GM18505 (cell line): ENCODE measurements around the gene CREB3L2.
A peak's percentile ranks its signal among the peaks of the same experiment; 100 is the strongest.

Experiments
- ATAC-seq: cut with Tn5 transposase; IDR thresholded peaks from one replicate; pipeline ENCODE4 v1.9.1; 2021; ENCODE audit not compliant: unreplicated experiment
- POLR2A ChIP-seq: IDR thresholded peaks from 4 replicates; pipeline ENCODE4 v1.6.1; 2011; ENCODE audit warnings: borderline replicate concordance; ENCODE audit not compliant: insufficient read depth, insufficient read length; ENCODE audit errors: extremely low read depth

CREB3L2 gene

DNA sequence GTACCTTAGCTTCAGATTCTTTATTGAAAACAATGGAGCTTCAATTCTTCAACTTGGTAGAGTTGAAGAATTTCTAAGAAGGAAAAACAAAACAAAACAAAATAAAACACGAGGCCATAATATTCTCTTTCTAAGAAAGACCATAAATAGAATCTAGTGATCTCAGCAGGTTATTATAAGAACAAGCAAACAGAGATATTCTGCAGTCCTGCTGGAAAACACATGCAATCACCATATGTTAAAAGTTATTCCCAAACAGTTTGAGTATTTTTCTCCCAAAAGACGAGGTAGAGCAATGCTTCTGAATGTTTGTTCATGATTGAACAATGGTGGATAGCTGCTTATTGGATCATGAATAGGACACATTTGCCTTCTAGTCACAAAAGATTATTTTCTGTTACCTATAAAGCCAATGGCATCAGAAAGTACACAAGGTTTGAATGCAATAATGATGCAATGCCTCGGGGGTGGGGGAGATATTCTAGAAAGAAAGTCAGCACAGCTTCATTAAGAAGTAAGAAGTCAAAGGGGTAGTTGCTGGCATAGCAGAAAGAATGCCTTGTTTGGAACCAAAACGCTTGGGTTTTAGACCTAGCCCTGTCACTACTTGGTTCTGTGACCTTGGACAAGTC lies 59.3 kb downstream of the CREB3L2 start:
- no peak for ATAC-seq

GRCh38 chr7:137940656-137941518 lies 61.0 kb downstream of the CREB3L2 start:
- ATAC-seq = no peak
- no peak for TF ChIP-seq POLR2A

More for the DNA sequence above, 59.3 kb downstream of the CREB3L2 start:
- TF ChIP-seq POLR2A = no peak

DNA sequence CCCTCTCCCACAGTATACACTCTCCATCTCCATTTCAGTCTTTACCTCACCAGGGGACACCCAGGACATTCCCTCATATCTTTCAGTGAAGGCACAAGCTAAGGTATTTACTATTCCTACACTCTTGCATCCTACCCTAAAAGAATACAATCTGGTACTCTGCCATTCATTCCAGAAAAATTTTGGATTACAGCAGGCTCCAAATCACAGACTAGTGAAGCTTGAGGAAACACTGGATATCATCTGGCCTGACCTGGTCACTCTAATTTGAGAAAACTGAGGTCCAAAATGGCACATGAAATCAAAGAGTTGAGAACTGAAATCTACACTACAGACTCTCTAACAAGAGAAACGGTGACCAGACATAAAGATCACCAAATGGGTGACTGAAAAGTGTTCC lies 61.7 kb downstream of the CREB3L2 start:
- no peak for ATAC-seq
- TF ChIP-seq POLR2A = no peak

GRCh38 chr7:137937202-137937560 lies 64.7 kb downstream of the CREB3L2 start:
- ATAC-seq = no peak
- no peak for TF ChIP-seq POLR2A

DNA sequence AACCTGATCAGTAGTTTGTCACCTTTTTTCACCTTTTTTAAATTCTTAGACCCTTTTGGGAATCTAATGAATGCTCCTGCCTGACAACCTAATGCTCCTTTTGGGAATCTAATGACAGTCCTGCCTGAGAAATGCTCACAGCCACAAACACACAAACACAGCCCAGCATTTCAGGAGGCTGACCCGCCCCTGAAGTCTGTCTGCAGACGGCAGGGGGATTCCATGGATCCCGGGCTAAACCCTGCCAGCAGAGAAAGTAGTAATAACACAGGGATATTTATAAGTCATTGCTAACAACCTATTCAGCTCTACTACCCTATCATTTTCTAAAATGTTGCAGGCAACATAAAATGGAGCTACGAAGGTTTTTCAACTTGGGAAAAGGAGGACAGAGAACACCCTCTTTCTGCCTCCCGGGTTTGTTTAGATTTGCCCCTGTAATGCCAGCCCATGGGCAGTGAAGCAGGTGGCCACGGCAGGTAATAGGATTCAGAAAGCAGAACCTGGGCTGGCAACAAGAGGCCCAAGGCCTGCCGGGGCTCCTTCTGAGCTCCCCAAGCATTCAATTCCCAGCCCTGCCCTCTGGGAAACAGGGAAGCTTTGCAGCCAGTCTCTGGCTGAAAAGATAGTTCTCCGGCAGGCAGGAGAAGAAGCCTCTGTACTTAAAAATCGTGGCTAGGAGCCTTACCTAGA lies 65.2 kb downstream of the CREB3L2 start:
- no peak for TF ChIP-seq POLR2A
- ATAC-seq = no peak

DNA sequence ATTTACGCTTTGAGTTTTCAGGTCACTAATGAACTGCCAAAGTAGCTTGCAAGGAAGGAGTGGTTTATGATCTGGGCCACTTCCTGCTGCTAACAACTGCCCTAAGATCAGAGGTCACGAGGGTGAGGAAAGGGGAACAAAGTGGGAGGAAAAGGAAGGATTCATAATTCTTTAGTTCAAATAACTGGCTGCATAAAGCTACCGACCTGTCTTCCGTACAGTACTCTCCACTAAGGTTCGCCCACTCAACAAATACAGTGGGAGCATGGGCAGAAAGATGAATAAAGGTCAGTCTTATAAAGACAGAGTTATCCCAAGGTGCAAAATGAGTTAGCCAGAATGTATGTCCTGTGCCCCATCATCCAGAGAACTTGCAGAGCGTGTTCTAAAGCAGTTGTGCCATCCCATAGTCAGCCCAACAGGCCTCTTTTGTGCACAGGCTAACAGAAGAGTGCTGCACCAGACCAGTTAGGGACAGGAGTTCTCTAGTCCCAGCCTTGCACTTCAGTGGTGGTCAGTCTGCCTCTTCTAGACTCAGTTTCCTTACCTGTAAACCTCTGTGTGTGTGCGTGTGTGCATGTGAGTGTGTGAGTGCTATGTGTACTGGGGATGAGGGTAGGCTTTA lies 65.9 kb downstream of the CREB3L2 start:
- no peak for TF ChIP-seq POLR2A
- no peak for ATAC-seq

GRCh38 chr7:137934941-137935883 lies 66.7 kb downstream of the CREB3L2 start:
- ATAC-seq = peak; percentile 79
- no peak for TF ChIP-seq POLR2A

- no peak for TF ChIP-seq POLR2A
- ATAC-seq = no peak
These were observed 67.6 kb downstream of the CREB3L2 start for GRCh38 chr7:137934176-137934826.

- TF ChIP-seq POLR2A = no peak
- no peak for ATAC-seq
These were observed 68.4 kb downstream of the CREB3L2 start for GRCh38 chr7:137933270-137934017.

GRCh38 chr7:137932881-137933269 lies 69.0 kb downstream of the CREB3L2 start:
- ATAC-seq = no peak
- no peak for TF ChIP-seq POLR2A

DNA sequence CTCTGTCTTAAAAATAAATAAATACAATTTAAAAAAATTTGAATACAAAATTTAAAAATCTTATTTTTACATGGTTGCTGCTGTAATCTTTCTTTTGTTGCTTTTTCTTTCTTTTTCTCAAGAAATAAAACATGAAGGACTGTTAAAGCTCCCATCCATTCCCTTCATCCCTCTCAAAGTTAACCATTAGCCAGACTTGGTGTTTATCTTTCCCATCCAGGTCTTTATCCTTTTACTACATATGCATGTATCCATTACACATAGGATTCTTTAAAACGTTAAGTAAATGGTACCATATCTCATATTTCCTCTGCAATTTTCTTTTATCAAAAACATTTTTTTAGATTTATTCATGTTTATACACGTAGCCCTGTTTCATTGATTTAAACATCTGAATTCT lies 70.1 kb downstream of the CREB3L2 start:
- no peak for TF ChIP-seq POLR2A
- no peak for ATAC-seq
